OCI-LY1 (cell line): Measurements from ENCODE around the gene CD68.

ENCODE experiments used
- H2AFZ ChIP-seq: fragments of 200-600 bp; sonication (generic), shearing (Covaris generic); 2 replicates; pipeline ENCODE4 v1.6.0; 2014; ENCODE audit warnings: antibody characterized with exemption, mild to moderate bottlenecking, low read length
- H3F3A ChIP-seq: fragments of 200-600 bp; sonication (generic), shearing (Covaris generic); 2 replicates; pipeline ENCODE4 v1.6.0; 2014; ENCODE audit warnings: mild to moderate bottlenecking, antibody characterized with exemption, low read length, moderate library complexity; ENCODE audit not compliant: insufficient read depth
- H3K27ac ChIP-seq: fragments of 200-600 bp; sonication (generic); 2 replicates; pipeline ENCODE4 v1.5.1; 2014; ENCODE audit warnings: low read length, mixed run types, mild to moderate bottlenecking, low read depth; ENCODE audit not compliant: poor library complexity, severe bottlenecking
- H3K27me3 ChIP-seq: fragments of 200-600 bp; sonication (generic); 2 replicates; pipeline ENCODE4 v1.6.0; 2014; ENCODE audit warnings: antibody characterized with exemption, mild to moderate bottlenecking, low read length, moderate library complexity; ENCODE audit not compliant: insufficient read depth
- H3K36me3 ChIP-seq: fragments of 200-600 bp; sonication (generic); 2 replicates; pipeline ENCODE4 v1.6.1; 2014; ENCODE audit warnings: mild to moderate bottlenecking, antibody characterized with exemption, low read length, moderate library complexity, mixed read lengths; ENCODE audit not compliant: insufficient read depth
- H3K4me1 ChIP-seq: fragments of 200-600 bp; sonication (generic); 2 replicates; pipeline ENCODE4 v1.5.1; 2014; ENCODE audit warnings: mild to moderate bottlenecking, low read length, moderate library complexity; ENCODE audit not compliant: insufficient read depth, severe bottlenecking
- H3K4me2 ChIP-seq: fragments of 200-600 bp; sonication (generic), shearing (Covaris generic); 2 replicates; pipeline ENCODE4 v1.6.1; 2014; ENCODE audit warnings: low read length
- H3K4me3 ChIP-seq: fragments of 200-600 bp; sonication (generic); 2 replicates; pipeline ENCODE4 v1.5.1; 2014; ENCODE audit warnings: low read length, low read depth, mild to moderate bottlenecking, mixed read lengths; ENCODE audit not compliant: poor library complexity, severe bottlenecking
- H3K79me2 ChIP-seq: fragments of 200-600 bp; shearing (Covaris generic); 2 replicates; pipeline ENCODE4 v1.6.1; 2016; ENCODE audit warnings: mixed run types, low read length, mixed read lengths; ENCODE audit not compliant: insufficient read depth
- H3K9ac ChIP-seq: fragments of 200-600 bp; sonication (generic), shearing (Covaris generic); 2 replicates; pipeline ENCODE4 v1.6.1; 2014; ENCODE audit warnings: mild to moderate bottlenecking, low read length, mixed read lengths
- H3K9me2 ChIP-seq: fragments of 200-600 bp; sonication (generic), shearing (Covaris generic); 2 replicates; pipeline ENCODE4 v1.6.1; 2014; ENCODE audit warnings: low read depth, mild to moderate bottlenecking, low read length, mixed read lengths
- H3K9me3 ChIP-seq: fragments of 200-600 bp; shearing (Covaris generic); 2 replicates; pipeline ENCODE4 v1.6.1; 2014; ENCODE audit warnings: low read length, mixed read lengths
- H4K20me1 ChIP-seq: fragments of 200-600 bp; sonication (generic), shearing (Covaris generic); 2 replicates; pipeline ENCODE4 v1.6.0; 2016; ENCODE audit warnings: mild to moderate bottlenecking, low read length; ENCODE audit not compliant: insufficient read depth
- CTCF ChIP-seq: fragments of 200-600 bp; sonication (generic), shearing (Covaris generic); IDR thresholded peaks from 2 replicates; pipeline ENCODE4 v1.5.1; 2017; ENCODE audit warnings: mild to moderate bottlenecking, antibody characterized with exemption, low read length, moderate library complexity, mixed read lengths
- EZH2 ChIP-seq: fragments of 200-600 bp; sonication (generic), shearing (Covaris generic); IDR thresholded peaks from 2 replicates; pipeline ENCODE4 v1.8.0; 2017; ENCODE audit warnings: borderline replicate concordance, mixed run types, mild to moderate bottlenecking, antibody characterized with exemption, low read length, moderate library complexity, mixed read lengths

Gene CD68

GRCh38 chr17:7557775-7558543, 21.5 kb upstream of the CD68 start:
- Histone ChIP-seq H3K9ac (peak overlapping the region; percentile 19; the same call in 1 of the 2 replicates), H2AFZ (no peak overlapping the region), H3K4me3 (peak overlapping the region; percentile 7), H3K27me3 (peaks cover 8% of the 10 kb centered on the region; the same call in 1 of the 2 replicates), H3K9me2 (no peaks in the 10 kb centered on the region), H3K4me1 (peaks cover 28% of the 10 kb centered on the region), H3F3A (no peaks in the 10 kb centered on the region), H3K9me3 (no peaks in the 10 kb centered on the region), H3K4me2 (peak overlapping the region; percentile 24; the same call in 1 of the 2 replicates), H3K27ac (no peak overlapping the region), H4K20me1 (no peaks in the 10 kb centered on the region), H3K79me2 (peaks cover 7% of the 10 kb centered on the region; the same call in 1 of the 2 replicates), H3K36me3 (no peaks in the 10 kb centered on the region)
- no peak for TF ChIP-seq CTCF
- TF ChIP-seq EZH2 = no peak

- H3K27me3 ChIP-seq = peaks cover 8% of the 10 kb centered on the region; the same call in 1 of the 2 replicates
- peak within 1 kb of the TSS; percentile 7 for H3K4me3 ChIP-seq
- peak within 1 kb of the TSS; percentile 24; the same call in 1 of the 2 replicates for H3K4me2 ChIP-seq
- H4K20me1 ChIP-seq = no peaks in the 10 kb centered on the region
- TF ChIP-seq CTCF = no peak
- no peak for TF ChIP-seq EZH2
- H3K79me2 ChIP-seq = peaks cover 9% of the 10 kb centered on the region; the same call in 1 of the 2 replicates
- H3K9me3 ChIP-seq = no peaks in the 10 kb centered on the region
- no peaks in the 10 kb centered on the region for H3F3A ChIP-seq
- H3K36me3 ChIP-seq = peaks cover 5% of the 10 kb centered on the region
- peak within 1 kb of the TSS; percentile 19; the same call in 1 of the 2 replicates for H3K9ac ChIP-seq
- peaks cover 34% of the 10 kb centered on the region for H3K4me1 ChIP-seq
- no peak within 1 kb of the TSS for H2AFZ ChIP-seq
- H3K27ac ChIP-seq = no peak within 1 kb of the TSS
- no peaks in the 10 kb centered on the region for H3K9me2 ChIP-seq
Observed at GRCh38 chr17:7558544-7559319, 20.7 kb upstream of the CD68 start, which contains the start of gene TNFSF13. TSS of gene TNFSF13 (plus strand) at chr17:7558750. CDS start at chr17:7559040, 290 bp downstream.

GRCh38 chr17:7559320-7560171, 19.9 kb upstream of the CD68 start:
- no peak overlapping the region for H3K4me3 ChIP-seq
- H3F3A ChIP-seq = no peaks in the 10 kb centered on the region
- no peak overlapping the region for H3K4me2 ChIP-seq
- H3K79me2 ChIP-seq = peaks cover 9% of the 10 kb centered on the region; the same call in 1 of the 2 replicates
- no peaks in the 10 kb centered on the region for H3K9me3 ChIP-seq
- peaks cover 13% of the 10 kb centered on the region for H3K36me3 ChIP-seq
- H3K4me1 ChIP-seq = peaks cover 34% of the 10 kb centered on the region
- peaks cover 8% of the 10 kb centered on the region; the same call in 1 of the 2 replicates for H3K27me3 ChIP-seq
- no peaks in the 10 kb centered on the region for H4K20me1 ChIP-seq
- no peak overlapping the region for H2AFZ ChIP-seq
- no peak overlapping the region for H3K9ac ChIP-seq
- H3K9me2 ChIP-seq = no peaks in the 10 kb centered on the region
- no peak overlapping the region for H3K27ac ChIP-seq
- TF ChIP-seq CTCF (no peak), EZH2 (no peak)
